IPS-NIHi7 (cell line): ENCODE results near the gene OMG.
"Not testable (repeated sequence)": the region's sequence is repeated elsewhere in the genome, so short reads cannot be mapped to it uniquely, and the experiment has no call there.

Source experiments
- DNase-seq: peaks from one replicate; pipeline ENCODE4 v3.0.0; 2012; ENCODE audit warnings: mixed read lengths; ENCODE audit errors: extremely low spot score

The OMG gene

DNA sequence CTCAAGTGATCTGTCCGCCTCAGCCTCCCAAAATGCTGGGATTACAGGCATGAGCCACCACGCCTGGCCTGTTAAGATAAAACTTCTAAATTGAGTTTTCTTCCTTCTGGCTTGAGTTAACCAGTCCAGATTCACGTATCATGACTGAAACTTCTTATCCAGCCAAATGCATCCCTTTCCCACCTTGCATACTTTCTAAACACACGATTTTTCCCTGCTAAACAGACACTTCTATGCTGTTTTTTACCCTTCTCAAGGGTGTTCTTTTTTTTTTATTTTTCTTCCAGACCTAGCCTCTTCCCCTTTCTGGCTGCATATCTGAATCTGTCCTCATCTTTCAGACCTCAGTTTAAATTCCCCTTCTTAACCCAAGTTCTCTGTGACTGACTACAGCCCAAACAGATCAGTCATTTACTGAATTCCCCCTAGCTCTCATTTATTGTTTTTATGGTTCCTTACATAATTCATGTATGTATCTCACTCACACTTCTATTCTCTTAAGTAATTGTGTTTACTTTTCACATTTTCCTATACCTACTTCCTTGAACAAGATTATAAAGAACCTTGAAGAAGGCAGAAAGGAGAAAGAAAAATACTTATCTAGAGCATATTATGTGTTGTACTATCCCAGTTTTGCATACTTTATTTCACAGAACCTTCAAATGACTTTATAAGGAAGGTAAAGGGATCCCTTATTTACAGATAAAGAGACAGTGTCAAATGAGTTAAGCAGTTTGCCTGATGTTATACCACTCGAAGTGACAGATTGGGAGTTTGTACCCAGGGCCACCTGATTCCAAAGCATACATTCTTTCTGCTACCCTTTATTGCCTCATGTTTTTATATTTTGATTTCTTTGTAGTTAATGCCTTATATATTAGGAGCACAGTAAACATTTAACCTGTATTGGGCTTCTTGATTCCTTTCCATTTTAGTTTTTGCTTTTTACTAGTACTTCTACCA, 11.6 kb upstream of the OMG start:
- no peak for DNase-seq

DNA sequence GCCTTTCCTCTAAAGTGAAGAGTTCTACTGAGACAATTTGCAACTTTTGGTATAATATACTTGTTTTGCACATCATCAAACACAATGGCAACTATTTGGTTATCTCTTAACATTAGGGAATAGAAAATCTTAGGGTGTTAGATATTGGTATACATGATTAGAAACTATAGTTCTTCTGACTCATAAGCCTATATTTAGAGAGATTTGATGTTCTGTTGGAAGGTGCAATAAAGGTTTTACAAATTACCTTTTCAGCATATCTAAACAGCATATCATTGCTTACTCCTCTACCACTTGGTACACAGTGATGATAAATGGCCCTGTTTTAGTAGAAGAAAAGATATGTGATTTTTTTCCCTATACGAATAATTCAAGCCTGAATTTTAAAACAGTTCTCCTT, 10.6 kb upstream of the OMG start:
- DNase-seq: no peak

DNA sequence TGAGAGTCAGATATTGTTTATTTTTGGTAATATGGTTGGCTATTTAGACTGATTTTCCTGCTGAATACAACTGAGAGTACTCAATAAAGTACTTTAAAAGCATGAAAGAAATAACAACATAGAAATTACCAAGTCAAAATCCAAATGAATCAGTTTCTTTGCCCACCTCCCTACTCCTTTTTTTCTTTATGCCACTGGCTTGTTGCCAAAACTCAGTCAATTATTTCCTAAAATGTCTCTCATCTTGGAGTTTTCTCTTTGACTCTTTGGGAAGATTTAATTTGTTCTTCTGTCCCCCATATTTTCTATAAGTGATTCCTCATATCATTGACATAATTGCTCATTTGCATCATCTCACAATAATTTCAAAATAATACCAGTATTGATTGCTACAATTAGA, 2.6 kb upstream of the OMG start:
- DNase-seq: no peak

DNA sequence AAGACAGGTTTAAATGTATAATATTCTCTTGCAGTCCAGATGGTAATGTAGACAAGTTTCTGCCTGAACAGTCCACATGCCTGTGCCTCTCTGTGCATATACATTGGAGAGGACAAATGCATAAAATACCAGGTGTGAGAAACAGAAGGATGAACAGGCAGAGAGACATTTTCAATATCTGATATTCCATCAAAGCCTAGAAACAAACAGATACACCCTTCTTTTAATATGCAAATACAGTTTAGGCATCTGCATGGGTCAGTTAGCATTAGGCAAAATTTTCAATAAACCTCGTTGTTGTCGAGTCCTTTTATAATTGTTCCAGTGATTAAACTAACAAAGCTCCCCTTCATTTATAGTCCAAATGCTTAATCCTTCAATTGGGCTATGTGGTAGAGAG, 897 bp downstream of the OMG start:
- no peak for DNase-seq

DNA sequence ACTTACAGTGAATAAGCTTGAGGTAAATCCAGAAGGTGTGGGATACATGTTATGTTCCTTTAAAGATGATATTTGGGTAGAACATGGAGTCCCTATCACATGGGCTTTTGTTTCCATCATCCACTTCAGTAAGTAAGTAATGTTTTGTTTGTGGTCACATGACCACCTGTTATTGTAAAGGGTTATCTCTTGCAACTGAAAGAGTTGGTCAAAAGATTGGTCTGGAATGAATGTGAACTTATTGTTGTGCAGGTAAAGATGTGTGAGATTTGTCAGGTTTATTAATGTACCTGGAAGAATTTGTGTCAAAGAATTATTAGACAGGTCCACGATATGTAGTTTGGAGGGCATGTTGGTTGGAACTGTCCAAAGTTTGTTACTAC, 1.6 kb downstream of the OMG start:
- DNase-seq: no peak

DNA sequence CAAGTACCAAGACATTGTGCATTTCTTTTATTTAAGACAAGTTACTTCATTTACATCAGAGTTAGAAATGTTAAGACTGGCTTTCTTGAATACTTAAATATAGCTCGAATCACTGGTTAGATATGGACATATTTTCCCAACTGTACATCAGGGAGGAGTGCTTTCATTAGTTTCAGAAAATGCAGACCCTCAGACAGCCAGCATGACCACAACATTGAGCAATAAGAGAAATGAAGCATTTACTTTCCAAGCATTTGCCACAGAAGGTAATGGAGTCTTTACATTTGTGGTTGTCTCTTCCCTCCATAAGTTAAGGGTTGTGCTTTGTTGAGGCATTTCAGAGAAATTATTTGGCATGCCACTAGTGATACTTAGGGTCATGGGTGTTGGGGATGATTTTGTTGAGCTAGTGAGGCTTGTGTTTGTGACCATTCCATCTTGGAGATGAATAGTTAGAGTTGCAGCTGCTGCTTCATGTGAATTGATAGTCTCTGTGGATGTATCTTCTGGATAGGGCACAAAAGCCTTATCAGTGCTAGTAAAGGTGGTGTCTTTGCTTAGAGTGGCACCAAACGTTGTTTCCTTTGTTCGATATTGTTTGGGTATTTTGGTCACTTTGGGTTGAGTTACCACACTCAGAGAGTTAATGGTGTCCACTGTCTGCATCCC, 2.1 kb downstream of the OMG start:
- DNase-seq: no peak

DNA sequence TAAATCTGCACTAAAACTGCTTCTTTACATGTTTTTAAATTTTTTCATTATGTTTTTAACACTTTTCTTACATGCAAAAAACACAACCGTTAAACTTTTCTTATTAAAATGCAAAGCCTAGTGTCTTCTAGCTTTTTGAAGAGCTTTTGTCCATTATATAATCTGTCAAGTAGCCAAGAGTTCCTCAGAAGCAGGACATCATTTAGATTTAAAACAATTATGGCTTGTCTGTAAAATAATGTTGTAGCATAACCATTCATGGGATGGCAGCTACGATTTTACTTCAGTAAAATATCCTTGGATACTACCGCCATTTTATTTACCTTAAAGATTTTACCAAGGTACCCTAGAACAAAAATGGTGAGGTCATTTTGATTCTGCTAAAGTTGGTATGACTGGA, 2.8 kb downstream of the OMG start:
- no peak for DNase-seq

DNA sequence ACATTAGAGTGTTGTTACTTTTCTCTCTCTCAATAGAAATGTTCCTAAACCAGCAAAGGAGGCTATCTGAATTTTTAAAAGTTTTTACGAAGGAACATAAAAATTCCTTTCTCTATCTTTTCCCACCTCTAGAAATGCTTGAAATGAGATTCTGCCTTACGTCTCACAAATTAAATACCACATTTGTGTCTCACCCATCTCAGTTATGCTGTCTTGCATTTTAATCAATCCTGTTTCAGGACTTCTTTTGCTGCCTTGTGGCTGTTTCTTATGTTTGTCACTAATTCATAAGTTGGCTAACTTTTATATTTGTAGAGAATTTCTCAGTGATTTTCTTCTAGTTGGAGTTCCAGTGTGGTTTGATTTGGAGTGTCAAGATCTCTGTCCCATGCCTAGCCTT, 3.5 kb downstream of the OMG start:
- DNase-seq: no peak

DNA sequence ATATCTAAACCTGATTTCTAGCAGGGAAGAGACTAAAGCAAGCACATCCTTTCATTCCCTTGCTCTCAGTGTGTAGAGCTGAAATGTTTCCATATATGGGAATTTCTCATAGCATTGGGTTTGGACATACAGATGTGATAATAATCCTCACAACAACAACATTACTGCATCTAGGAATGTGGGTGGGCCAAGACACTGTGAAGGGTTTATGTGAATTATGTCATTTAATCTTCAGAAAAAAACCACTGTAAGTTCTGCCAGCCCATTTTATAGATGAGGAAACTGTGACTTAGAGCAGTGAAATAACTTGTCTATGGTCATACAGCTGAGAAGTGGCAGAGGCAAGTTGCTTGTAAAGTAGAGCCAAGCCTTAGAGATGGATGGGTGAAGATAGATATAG, 5.2 kb downstream of the OMG start:
- no peak for DNase-seq

DNA sequence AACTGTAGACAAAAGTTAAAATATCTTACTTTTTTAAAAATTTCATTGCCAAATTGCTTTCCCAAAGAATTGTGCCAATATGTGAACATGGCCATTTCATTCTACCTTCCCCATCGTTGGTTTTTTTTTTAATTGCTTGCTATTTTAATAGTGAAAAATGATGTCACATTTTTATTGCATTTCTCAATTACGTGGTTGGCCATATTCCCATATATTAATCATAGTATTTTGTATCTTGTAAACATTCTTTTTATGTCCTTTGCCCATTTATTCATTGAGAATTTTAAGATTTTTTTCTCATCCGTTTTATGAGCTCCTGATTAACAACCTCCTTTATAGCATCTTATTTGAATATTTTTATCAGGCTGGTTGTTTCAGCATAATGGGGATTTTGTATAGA, 7.2 kb downstream of the OMG start:
- no peak for DNase-seq

DNA sequence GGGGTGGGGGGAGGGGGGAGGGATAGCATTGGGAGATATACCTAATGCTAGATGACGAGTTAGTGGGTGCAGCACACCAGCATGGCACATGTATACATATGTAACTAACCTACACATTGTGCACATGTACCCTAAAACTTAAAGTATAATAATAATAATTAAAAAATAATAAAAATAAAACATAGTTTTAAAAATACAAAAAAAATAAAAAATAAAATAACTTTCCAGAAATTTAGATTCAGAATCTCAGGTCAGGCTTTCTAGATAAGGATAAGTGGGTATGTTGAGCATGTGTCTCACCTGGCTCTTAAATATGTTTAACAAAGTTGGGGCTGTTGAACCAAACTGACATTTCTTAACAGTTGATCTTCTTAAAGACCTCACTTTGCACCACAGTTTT, 9.1 kb downstream of the OMG start:
- DNase-seq: not testable (repeated sequence)

DNA sequence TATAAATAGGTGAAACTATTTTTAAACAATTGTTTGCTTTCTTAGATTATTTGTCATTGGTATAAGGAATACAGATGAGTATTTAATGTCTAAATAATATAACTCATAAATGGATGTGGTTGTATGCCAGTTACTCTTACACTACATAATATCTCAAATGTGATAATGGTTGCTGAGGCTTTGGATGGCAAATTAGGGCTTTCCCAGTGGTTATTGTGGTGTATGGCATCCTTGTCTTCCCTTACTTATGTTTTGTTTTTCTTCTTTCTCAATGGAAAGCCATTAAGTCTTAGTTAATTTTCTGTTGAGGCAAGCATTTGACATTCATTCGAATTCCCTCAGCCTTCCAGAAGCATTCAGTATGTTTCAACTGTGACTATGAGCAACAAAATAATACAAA, 10.5 kb downstream of the OMG start:
- DNase-seq: no peak

DNA sequence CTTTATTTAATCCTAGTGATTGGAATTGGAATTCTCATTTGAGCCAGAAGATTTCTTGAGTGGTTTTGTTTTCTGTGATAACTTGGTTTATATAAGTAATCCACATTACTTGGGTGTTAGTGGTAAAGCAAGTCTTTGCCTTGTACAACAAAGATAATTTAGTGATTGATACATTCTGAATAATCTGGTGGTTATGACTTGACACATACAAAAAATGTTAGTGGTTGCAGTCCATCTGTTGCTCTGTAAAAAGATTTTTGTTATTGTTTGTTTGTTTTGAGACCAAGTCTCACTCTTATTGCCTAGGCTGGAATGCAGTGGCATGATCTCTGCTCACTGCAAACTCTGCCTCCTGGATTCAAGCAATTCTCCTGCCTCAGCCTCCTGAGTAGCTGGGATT, 13.2 kb downstream of the OMG start:
- no peak for DNase-seq

DNA sequence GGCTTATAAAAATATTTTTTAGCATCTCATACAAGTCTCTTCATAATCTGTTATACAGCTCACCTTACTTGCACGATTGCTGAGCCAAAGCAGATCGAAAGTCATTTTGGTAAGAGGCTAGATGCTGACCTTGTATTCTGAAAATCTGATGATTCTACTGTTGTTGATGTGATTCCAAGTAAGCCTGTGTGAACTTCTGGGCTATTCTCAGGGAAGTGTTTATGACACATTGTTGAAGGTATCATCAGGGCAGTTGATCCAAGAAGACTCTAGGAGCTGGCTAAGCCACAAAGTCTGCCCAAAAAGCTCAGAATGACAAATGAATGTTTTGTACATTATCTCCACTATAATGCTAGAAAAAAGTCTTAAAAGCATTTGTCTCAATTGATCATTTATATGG, 16.0 kb downstream of the OMG start:
- no peak for DNase-seq

DNA sequence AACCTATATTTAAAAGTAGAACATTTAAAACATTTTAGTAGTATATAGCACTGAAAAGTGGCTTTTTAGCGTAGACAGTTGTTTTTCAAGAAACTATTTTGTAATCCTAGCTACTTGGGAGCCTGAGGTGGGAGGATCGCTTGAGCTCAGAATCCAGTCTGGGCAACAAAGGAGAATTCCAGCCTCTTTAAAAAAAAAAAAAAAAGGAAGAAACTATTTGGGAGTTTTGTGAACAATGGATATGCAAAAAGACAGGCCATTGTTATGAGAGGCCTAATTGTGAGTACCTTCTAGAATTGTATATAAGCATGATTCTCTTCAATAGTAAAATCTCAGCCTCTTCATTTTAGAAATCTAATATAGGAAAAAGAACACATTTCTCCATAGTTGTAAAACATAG, 17.6 kb downstream of the OMG start:
- DNase-seq: no peak

DNA sequence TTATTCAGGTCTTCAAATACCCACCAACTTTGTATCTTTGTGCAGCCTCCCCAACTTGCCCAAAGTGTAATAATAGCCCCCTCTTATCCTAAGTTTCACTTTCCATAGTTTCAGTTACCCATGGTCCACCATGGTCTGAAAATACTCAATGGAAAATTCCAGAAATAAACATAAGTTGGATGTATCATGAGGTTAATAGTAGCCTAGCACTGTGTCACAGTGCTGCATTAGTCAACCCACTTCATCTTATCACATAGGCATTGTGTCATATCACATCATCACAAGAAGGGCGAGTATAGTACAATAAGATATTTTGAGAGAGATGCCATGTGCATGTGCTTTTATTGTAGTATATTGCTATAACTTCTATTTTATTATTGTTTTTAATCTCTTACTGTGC, 21.9 kb downstream of the OMG start:
- no peak for DNase-seq

DNA sequence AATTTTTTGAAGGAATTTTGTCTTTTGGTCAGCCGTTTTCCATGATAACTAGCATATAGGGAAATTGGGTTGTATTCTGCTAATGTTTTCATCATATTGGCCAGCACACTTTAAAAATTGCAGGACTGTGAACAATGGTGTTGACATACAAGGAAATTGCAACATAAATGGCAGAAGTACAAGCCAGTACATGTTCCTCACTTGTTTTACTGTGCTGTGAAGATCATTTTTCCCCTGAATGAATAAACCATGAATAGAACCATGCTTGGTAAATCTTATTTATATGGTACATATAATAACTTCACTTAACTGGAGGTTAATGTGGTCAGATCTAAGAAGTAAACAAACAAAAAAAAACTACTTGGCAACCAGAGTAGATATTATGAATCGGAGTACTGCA, 22.8 kb downstream of the OMG start:
- DNase-seq: no peak

DNA sequence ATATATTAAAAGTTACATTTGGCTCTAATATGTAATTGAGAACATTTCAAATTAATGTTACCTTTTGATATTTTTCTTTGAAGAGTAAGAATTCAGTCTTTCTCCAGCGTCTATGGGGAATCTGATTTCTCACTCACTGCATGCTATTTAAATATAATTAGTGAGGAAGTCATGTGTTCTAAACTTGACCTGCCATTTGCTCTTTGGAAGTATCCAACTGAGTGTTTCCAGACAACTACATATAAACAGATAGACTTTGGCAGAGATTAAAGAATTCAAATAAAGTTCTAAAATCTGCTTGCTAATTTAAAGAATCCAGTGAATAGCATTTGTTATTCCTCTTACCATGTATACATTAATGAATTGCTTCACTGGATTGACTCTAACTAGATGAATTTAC, 23.5 kb downstream of the OMG start:
- no peak for DNase-seq

DNA sequence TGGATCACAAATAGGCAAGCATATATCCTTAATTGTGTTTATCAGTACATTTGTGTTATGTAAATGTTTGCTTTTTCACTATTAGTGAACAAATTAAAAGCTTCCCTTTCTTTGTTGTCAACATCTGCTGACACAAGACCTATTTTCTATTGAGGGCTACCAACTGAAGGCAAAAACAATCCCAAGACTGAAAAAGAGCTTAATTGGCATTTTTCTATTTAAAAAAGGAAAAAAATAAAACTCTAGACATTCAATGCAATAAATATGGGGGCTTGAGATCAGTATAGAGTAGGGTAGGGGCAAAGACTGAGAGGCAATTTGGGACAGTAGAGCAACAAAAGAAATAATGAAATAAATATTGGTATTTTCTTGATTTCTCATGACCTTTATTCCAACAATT, 24.2 kb downstream of the OMG start:
- DNase-seq: no peak

DNA sequence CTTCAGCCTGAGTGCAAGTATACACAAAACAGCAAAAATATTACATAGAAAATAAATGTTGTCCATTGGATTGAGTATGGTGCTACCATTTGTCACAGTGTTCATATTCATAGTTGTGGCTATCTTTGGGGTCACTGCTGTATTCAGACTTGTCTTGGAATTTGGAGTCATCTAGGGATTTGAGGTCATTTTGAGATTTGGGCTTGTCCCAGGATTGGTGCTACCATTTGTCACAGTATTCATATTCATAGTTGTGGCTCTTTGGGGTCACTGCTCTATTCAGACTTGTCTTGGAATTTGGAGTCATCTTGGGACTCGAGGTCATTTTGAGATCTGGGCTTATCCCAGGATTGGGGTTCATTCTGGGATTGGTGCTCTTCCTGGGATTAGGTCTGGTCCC, 24.8 kb downstream of the OMG start:
- no peak for DNase-seq

DNA sequence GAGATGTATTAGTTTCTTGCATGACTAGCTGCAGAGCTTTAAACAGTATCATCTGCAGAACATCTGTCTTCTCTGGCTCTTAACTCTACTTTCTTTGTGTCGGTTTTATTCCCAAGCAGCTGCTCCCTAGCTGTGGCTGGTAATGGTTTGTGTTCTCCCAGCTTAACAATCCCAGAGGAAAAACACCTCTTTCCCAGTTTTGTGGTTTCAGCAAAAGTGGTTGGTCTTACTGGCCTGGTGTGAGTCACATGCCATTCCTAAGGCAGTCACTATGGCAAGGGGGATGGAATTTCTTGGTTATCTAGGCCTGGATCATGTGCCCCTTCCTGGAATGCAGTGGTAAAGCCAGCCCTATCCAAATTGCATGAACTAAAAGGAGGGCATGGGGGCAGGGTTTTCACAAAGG, 27.5 kb downstream of the OMG start:
- DNase-seq: peak; percentile 60

DNA sequence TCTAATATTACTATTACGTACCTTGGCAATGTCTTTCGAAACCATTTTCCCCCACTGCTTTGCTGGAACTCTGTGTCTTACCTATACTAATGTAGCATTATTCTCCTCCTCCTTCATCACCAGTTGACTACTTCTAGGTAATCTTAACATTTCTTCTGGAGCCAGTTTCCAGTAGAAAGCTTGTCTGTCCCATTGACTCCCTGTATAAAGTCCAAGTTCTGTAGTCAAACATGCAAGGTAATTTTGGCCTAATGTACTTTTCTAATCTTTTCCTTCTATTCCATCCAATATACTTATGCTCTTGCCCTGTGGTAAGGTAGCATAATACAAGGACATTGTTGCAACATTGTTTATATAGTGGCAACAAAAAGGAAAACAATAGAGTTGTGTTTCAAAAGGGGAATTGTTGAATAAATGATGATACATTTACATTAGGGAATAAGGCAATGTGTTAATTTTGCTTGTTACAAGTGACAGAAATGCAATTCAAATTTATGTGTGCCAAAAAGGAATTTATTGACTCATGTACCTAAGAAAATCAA, 27.9 kb downstream of the OMG start:
- no peak for DNase-seq

DNA sequence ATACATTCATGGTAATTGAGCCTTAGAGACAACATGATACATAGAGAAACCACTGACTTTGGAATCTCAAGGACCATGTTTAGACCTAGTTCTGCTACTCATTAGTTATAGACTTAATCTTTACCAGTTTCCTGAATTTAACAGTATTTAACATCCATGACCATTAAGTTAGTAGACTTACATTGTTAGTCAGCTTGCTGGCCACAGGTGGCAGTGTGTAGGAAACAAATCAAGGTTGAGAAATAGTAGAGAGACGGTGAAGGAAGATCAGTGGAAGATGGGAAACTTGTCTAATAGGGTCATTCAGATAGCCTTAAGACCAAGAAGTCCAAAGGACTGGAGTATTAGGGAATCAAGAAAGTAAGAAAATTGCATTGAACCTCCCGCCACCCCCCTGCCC, 31.0 kb downstream of the OMG start:
- DNase-seq: peak; percentile 14
